Measurements from ENCODE around the gene CENPS. TPM values are rescaled to one million over a fixed set of nuclear protein-coding genes. Genes with fewer than 3 reads are reported as not detected.

Gene CENPS
- total RNA-seq, 1 experiment from 2014 or later = 20.1 TPM

DNA sequence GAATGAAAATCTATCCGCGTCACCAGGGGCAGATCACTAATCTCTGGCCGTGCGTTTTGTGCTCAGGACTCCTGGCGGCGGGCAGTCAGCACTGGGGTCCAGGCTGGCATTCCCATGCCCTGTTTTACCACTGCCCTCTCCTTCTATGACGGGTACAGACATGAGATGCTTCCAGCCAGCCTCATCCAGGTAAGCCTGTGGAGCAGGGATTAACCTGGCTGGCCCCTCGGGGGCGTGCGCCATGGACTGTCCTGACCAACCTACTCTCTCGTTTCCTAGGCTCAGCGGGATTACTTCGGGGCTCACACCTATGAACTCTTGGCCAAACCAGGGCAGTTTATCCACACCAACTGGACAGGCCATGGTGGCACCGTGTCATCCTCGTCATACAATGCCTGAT is 10.9 kb upstream of the CENPS start:
- Mint-ChIP-seq H3K27ac (ENCODE audit: unreplicated experiment) (no peak overlapping the region), H3K36me3 (ENCODE audit: insufficient read depth, unreplicated experiment) (peaks cover 73% of the 10 kb centered on the region), H3K9me3 (ENCODE audit: unreplicated experiment) (no peaks in the 10 kb centered on the region), H3K4me1 (ENCODE audit: low read depth, unreplicated experiment) (no peaks in the 10 kb centered on the region), H3K4me3 (ENCODE audit: unreplicated experiment) (no peak overlapping the region), H3K27me3 (ENCODE audit: insufficient read depth, unreplicated experiment) (no peaks in the 10 kb centered on the region)
- Histone ChIP-seq H3K4me3 (ENCODE audit: low read depth, low read length) (no peak overlapping the region), H3K27me3 (replicated peaks; ENCODE audit: control insufficient read depth, insufficient read depth, low read length) (no peaks in the 10 kb centered on the region), H3K36me3 (ENCODE audit: control insufficient read depth, insufficient read depth, low read length) (0 out of 2 replicates have a peak, but pooled peaks cover 3% of the 10 kb centered on the region), H3K4me1 (no peaks in the 10 kb centered on the region), H3K9me3 (no peaks in the 10 kb centered on the region)
- DNase-seq = no peak
- ChIA-PET CTCF (no interaction called here), POLR2A (no interaction called here)
- intact Hi-C loops (cut with micrococcal nuclease; ENCODE audit: unreplicated experiment) = no loop called here
- no TSS peak for BruUV-seq (replicated peaks)
- TF ChIP-seq, protein P1, sequence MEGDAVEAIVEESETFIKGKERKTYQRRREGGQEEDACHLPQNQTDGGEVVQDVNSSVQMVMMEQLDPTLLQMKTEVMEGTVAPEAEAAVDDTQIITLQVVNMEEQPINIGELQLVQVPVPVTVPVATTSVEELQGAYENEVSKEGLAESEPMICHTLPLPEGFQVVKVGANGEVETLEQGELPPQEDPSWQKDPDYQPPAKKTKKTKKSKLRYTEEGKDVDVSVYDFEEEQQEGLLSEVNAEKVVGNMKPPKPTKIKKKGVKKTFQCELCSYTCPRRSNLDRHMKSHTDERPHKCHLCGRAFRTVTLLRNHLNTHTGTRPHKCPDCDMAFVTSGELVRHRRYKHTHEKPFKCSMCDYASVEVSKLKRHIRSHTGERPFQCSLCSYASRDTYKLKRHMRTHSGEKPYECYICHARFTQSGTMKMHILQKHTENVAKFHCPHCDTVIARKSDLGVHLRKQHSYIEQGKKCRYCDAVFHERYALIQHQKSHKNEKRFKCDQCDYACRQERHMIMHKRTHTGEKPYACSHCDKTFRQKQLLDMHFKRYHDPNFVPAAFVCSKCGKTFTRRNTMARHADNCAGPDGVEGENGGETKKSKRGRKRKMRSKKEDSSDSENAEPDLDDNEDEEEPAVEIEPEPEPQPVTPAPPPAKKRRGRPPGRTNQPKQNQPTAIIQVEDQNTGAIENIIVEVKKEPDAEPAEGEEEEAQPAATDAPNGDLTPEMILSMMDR (IDR thresholded peaks at IDR 0.05; ENCODE audit: insufficient read depth in 1 of 2, low read depth in 1 of 2, low read length in 1 of 2, severe bottlenecking in 1 of 2, unreplicated experiment in 1 of 2) = no peak

DNA sequence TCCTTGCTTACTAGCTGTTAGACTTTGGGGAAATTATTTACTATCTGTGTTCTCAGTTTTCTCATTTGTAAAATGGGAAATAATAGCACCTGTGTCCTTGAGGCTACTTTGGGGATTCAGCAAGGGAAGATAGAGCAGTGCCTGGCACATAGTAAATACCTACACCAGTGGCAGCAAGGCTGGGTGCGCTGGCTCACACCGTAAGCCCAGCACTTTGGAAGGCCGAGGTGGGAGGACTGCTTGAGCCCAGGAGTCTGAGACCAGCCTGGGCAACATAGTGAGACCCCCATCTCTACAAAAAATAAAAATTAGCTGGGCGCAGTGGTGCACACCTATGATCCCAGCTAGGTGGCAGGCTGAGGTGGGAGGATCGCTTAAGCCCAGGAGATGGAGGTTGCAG is 8.6 kb upstream of the CENPS start:
- Mint-ChIP-seq H3K4me3 (ENCODE audit: unreplicated experiment) (no peak overlapping the region), H3K27ac (ENCODE audit: unreplicated experiment) (no peak overlapping the region), H3K36me3 (ENCODE audit: insufficient read depth, unreplicated experiment) (peaks cover 50% of the 10 kb centered on the region), H3K9me3 (ENCODE audit: unreplicated experiment) (no peaks in the 10 kb centered on the region), H3K27me3 (ENCODE audit: insufficient read depth, unreplicated experiment) (no peaks in the 10 kb centered on the region), H3K4me1 (ENCODE audit: low read depth, unreplicated experiment) (no peaks in the 10 kb centered on the region)
- ChIA-PET POLR2A (no interaction called here), CTCF (no interaction called here)
- DNase-seq = no peak
- BruUV-seq (replicated peaks) = no TSS peak
- H3K27me3 ChIP-seq (replicated peaks; ENCODE audit: control insufficient read depth, insufficient read depth, low read length) = no peaks in the 10 kb centered on the region
- TF ChIP-seq, protein P1 (IDR thresholded peaks at IDR 0.05; ENCODE audit: insufficient read depth in 1 of 2, low read depth in 1 of 2, low read length in 1 of 2, severe bottlenecking in 1 of 2, unreplicated experiment in 1 of 2) = no peak
- no peaks in the 10 kb centered on the region for H3K9me3 ChIP-seq
- no peak overlapping the region for H3K4me3 ChIP-seq (ENCODE audit: low read depth, low read length)
- 0 out of 2 replicates have a peak, but pooled peaks cover 3% of the 10 kb centered on the region for H3K36me3 ChIP-seq (ENCODE audit: control insufficient read depth, insufficient read depth, low read length)
- intact Hi-C loops (cut with micrococcal nuclease; ENCODE audit: unreplicated experiment) = no loop called here
- peaks cover 7% of the 10 kb centered on the region for H3K4me1 ChIP-seq

DNA sequence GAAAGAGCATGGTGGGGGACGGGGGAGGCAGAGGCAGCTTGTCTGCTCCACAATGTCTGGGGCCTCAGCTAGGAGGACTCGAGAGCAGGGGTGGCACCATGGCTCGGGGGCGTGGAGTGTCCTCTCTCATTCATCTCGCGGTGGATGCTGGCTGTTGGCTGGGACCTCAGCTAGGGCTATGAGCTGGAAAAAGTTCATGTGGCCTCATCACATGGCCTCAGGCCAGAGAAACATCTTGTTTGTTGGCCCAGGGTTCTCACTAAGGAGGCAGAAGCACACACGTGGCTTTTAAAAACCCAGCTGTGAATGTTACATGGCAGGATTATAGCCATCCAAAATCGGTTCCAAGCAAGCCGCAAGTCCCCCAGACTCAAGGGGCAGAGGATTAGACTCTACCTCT is 6.2 kb upstream of the CENPS start:
- no TSS peak for BruUV-seq (replicated peaks)
- intact Hi-C loops (cut with micrococcal nuclease; ENCODE audit: unreplicated experiment) = no loop called here
- Mint-ChIP-seq H3K27me3 (ENCODE audit: insufficient read depth, unreplicated experiment) (no peaks in the 10 kb centered on the region), H3K4me1 (ENCODE audit: low read depth, unreplicated experiment) (peaks cover 11% of the 10 kb centered on the region), H3K9me3 (ENCODE audit: unreplicated experiment) (no peaks in the 10 kb centered on the region), H3K27ac (ENCODE audit: unreplicated experiment) (no peak overlapping the region), H3K36me3 (ENCODE audit: insufficient read depth, unreplicated experiment) (peaks cover 26% of the 10 kb centered on the region), H3K4me3 (ENCODE audit: unreplicated experiment) (no peak overlapping the region)
- ChIA-PET CTCF (no interaction called here), POLR2A (no interaction called here)
- no peaks in the 10 kb centered on the region for H3K9me3 ChIP-seq
- H3K4me1 ChIP-seq = peaks cover 20% of the 10 kb centered on the region
- TF ChIP-seq, protein P1 (IDR thresholded peaks at IDR 0.05; ENCODE audit: insufficient read depth in 1 of 2, low read depth in 1 of 2, low read length in 1 of 2, severe bottlenecking in 1 of 2, unreplicated experiment in 1 of 2) = no peak
- H3K27me3 ChIP-seq (replicated peaks; ENCODE audit: control insufficient read depth, insufficient read depth, low read length) = no peaks in the 10 kb centered on the region
- no peak overlapping the region for H3K4me3 ChIP-seq (ENCODE audit: low read depth, low read length)
- DNase-seq = no peak
- H3K36me3 ChIP-seq (ENCODE audit: control insufficient read depth, insufficient read depth, low read length) = peaks cover 2% of the 10 kb centered on the region; the same call in 1 of the 2 replicates
